Measurements from ENCODE around the gene TMEM192. TPM values are rescaled to one million over a fixed set of nuclear protein-coding genes. Genes with fewer than 3 reads are reported as not detected.

TMEM192 gene
- total and polyA plus RNA-seq, 2 of the 13 experiments (the other 11 are each of a cell fraction or from before 2014, with no cell fraction given): 19.8 to 19.9 TPM

DNA sequence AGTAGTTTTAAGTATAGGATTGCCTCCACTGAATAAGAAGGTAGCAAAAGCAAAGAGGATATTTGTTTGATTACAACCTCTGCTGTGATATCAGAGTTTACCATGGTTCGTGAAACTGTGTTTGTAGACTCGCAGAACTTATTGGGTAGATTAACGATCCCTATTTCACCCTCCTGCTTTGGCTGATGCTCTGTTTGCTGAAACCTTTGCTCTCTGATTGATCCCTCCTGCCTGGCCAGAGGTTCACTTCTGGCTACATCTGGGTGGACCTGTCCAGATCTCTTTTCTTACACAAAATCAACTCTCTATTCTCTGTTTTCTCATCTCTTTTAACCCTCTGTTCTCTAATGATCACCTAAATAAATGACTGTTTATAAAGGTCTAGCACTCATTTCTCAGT is 37.9 kb upstream of the TMEM192 start:
- in situ Hi-C loops (cut with HindIII; ENCODE audit: extremely low pct_ligation_motif_present, low pct_unique_long_range_greater_than_20kb): no loop called here
- no peaks in the 10 kb centered on the region for H3K79me2 ChIP-seq (ENCODE audit: insufficient read depth, low read length)
- H3K27ac ChIP-seq (ENCODE audit: extremely low read length, insufficient read depth, low read length): no peak overlapping the region
- DNase-seq (ENCODE audit: low spot score) (no peak), FAIRE-seq (no peak), ATAC-seq (peak; percentile 96)
- peak overlapping the region; percentile 24; the same call in 1 of the 2 replicates for H3K4me2 ChIP-seq (ENCODE audit: low read depth, low read length)
- CTCF ChIA-PET (ENCODE audit: low intra/inter-chr PET ratio, low total read pairs): no interaction called here
- no peaks in the 10 kb centered on the region for H3K9me3 ChIP-seq (ENCODE audit: low read length)
- POLR2A ChIA-PET: no interaction called here
- H3K9ac ChIP-seq (ENCODE audit: insufficient read depth, low read depth, low read length): no peak overlapping the region
- intact Hi-C loops (cut with micrococcal nuclease; ENCODE audit: unreplicated experiment): no loop called here
- H3K36me3 ChIP-seq (replicated peaks in 1 of 2; ENCODE audit: control insufficient read depth in 1 of 2, insufficient read depth in 2 of 2, low read length in 2 of 2): no peaks in the 10 kb centered on the region
- no peaks in the 10 kb centered on the region for H3K27me3 ChIP-seq (ENCODE audit: control insufficient read depth in 1 of 2, insufficient read depth in 2 of 2, low read length in 2 of 2)
- H3K4me1 ChIP-seq (ENCODE audit: insufficient read depth, low read length): peaks cover 17% of the 10 kb centered on the region
- H2AFZ ChIP-seq (ENCODE audit: low read length): no peak overlapping the region
- BruUV-seq (replicated peaks): no TSS peak
- 0% methylated on average over 3 of the region's 3 CpGs for WGBS (ENCODE audit: low lambda C conversion rate)
- no peaks in the 10 kb centered on the region for H4K20me1 ChIP-seq (ENCODE audit: insufficient read depth, low read length)
- H3K4me3 ChIP-seq (replicated peaks in 1 of 3; ENCODE audit: insufficient read depth in 1 of 3, low read depth in 2 of 3, low read length in 3 of 3): no peak overlapping the region
- TF ChIP-seq ZNF121 (CRISPR knock-in tag; IDR thresholded peaks at IDR 0.05) (no peak), ZNF225 (CRISPR knock-in tag; IDR thresholded peaks at IDR 0.05) (no peak), HDAC2 (CRISPR knock-in tag; IDR thresholded peaks at IDR 0.05) (no peak), CSRNP2 (CRISPR knock-in tag; conservative IDR thresholded peaks at IDR 0.05; ENCODE audit: low read depth) (no peak), MATR3 (CRISPR knock-in tag; IDR thresholded peaks at IDR 0.05) (no peak), CREB1 (IDR thresholded peaks at IDR 0.05) (no peak), CREB1 (CRISPR knock-in tag; IDR thresholded peaks at IDR 0.05) (no peak), HOXA9 (CRISPR knock-in tag; IDR thresholded peaks at IDR 0.05; ENCODE audit: borderline replicate concordance) (no peak), NR3C1 (CRISPR knock-in tag; IDR thresholded peaks at IDR 0.05) (no peak), ZSCAN21 (CRISPR knock-in tag; IDR thresholded peaks at IDR 0.05; ENCODE audit: borderline replicate concordance) (no peak), KLF9 (CRISPR knock-in tag; IDR thresholded peaks at IDR 0.05; ENCODE audit: low read depth) (no peak), PTBP1 (IDR thresholded peaks at IDR 0.05; ENCODE audit: low read depth, low read length, poor library complexity, severe bottlenecking) (no peak), ZNF33B (CRISPR knock-in tag; IDR thresholded peaks at IDR 0.05) (no peak), CTCF (CRISPR knock-in tag; IDR thresholded peaks at IDR 0.05) (no peak)
- TF ChIP-seq, protein P1, sequence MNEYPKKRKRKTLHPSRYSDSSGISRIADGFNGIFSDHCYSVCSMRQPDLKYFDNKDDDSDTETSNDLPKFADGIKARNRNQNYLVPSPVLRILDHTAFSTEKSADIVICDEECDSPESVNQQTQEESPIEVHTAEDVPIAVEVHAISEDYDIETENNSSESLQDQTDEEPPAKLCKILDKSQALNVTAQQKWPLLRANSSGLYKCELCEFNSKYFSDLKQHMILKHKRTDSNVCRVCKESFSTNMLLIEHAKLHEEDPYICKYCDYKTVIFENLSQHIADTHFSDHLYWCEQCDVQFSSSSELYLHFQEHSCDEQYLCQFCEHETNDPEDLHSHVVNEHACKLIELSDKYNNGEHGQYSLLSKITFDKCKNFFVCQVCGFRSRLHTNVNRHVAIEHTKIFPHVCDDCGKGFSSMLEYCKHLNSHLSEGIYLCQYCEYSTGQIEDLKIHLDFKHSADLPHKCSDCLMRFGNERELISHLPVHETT (CRISPR knock-in tag; conservative IDR thresholded peaks at IDR 0.05): no peak
- TF ChIP-seq, protein P2, sequence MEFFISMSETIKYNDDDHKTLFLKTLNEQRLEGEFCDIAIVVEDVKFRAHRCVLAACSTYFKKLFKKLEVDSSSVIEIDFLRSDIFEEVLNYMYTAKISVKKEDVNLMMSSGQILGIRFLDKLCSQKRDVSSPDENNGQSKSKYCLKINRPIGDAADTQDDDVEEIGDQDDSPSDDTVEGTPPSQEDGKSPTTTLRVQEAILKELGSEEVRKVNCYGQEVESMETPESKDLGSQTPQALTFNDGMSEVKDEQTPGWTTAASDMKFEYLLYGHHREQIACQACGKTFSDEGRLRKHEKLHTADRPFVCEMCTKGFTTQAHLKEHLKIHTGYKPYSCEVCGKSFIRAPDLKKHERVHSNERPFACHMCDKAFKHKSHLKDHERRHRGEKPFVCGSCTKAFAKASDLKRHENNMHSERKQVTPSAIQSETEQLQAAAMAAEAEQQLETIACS (CRISPR knock-in tag; IDR thresholded peaks at IDR 0.05): no peak
- TF ChIP-seq, protein P3, sequence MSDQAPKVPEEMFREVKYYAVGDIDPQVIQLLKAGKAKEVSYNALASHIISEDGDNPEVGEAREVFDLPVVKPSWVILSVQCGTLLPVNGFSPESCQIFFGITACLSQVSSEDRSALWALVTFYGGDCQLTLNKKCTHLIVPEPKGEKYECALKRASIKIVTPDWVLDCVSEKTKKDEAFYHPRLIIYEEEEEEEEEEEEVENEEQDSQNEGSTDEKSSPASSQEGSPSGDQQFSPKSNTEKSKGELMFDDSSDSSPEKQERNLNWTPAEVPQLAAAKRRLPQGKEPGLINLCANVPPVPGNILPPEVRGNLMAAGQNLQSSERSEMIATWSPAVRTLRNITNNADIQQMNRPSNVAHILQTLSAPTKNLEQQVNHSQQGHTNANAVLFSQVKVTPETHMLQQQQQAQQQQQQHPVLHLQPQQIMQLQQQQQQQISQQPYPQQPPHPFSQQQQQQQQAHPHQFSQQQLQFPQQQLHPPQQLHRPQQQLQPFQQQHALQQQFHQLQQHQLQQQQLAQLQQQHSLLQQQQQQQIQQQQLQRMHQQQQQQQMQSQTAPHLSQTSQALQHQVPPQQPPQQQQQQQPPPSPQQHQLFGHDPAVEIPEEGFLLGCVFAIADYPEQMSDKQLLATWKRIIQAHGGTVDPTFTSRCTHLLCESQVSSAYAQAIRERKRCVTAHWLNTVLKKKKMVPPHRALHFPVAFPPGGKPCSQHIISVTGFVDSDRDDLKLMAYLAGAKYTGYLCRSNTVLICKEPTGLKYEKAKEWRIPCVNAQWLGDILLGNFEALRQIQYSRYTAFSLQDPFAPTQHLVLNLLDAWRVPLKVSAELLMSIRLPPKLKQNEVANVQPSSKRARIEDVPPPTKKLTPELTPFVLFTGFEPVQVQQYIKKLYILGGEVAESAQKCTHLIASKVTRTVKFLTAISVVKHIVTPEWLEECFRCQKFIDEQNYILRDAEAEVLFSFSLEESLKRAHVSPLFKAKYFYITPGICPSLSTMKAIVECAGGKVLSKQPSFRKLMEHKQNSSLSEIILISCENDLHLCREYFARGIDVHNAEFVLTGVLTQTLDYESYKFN (CRISPR knock-in tag; conservative IDR thresholded peaks at IDR 0.05): peak; percentile 59

All from HepG2 (cell line).